GM21390 (cell line): ENCODE data around the gene POTEC.
"Not testable (repeated sequence)": the region's sequence is repeated elsewhere in the genome, so short reads cannot be mapped to it uniquely, and the experiment has no call there.

Experiments used
- ATAC-seq: cut with Tn5 transposase; IDR thresholded peaks from one replicate; pipeline ENCODE4 v1.9.1; 2021; ENCODE audit not compliant: unreplicated experiment

POTEC gene

GRCh38 chr18:14543446-14543964 is at the start of gene POTEC:
Gene POTEC, minus strand, starts transcription at chr18:14543600. Its CDS starts 454 bp downstream, at chr18:14543146.
- not testable (repeated sequence) for ATAC-seq

DNA sequence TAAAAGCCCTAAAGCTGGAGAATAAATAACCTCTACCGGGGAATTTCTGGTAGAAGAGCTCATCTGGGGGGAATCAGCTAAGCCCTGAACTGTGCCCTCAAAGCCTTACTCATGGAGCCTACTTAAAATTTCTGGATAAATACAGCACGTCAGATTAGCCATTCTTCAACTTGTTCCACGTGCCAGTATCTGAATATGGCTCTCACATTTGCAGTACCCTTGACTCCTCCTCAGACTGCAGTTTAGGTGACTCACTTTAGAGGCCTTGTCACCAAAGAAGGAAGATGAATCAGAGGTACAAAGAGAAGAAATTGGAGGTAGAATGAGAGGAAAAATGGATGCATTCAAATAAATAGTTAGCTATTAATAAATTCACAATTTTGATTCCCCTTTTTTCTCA is 34.6 kb upstream of the POTEC start:
- no peak for ATAC-seq

GRCh38 chr18:14559502-14559901 is 16.1 kb upstream of the POTEC start:
- ATAC-seq = not testable (repeated sequence)

- not testable (repeated sequence) for ATAC-seq
Observed at GRCh38 chr18:14531659-14532058, 11.7 kb downstream of the POTEC start.

DNA sequence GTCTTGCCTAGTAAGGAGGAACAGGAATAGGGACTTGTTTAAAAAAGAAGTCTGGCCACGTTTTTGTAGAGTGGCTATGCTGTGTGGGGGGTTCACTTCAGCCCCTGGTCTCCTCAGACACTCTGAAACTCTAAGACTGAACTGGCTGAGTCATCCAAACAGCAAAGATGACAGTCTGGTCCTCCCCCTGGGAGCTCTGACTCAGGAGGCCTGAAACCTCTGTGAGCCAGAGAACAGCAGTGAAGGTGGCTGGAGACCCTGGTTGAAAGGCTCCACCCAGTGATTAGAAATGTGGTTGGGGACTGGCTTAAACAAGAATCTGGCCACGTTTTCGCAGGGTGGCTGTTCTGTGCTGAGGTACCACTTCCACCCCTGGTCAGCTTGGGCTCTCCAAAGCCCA is 32.7 kb downstream of the POTEC start:
- ATAC-seq = not testable (repeated sequence)

GRCh38 chr18:14503691-14504090 is 39.7 kb downstream of the POTEC start:
- ATAC-seq = not testable (repeated sequence)

DNA sequence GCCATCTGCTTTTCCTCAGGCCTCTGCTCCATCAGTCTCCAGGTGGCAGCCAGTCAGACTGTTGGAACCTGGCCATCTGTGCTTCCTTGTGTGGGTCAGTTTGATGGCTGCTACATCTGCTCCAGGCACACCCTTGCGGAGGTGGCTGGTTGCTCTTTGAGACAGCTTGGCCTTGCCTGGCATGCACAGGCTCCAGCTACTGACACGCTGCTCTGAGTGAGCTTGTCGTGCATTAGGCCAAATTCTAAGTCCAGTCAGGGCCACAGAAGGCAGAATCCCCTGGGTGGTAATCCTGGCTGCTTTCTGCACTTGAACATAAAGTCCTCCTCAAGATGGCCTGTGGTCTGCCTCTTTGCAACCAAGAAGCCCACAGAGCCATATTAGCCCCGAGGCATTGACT is 41.5 kb downstream of the POTEC start:
- not testable (repeated sequence) for ATAC-seq

DNA sequence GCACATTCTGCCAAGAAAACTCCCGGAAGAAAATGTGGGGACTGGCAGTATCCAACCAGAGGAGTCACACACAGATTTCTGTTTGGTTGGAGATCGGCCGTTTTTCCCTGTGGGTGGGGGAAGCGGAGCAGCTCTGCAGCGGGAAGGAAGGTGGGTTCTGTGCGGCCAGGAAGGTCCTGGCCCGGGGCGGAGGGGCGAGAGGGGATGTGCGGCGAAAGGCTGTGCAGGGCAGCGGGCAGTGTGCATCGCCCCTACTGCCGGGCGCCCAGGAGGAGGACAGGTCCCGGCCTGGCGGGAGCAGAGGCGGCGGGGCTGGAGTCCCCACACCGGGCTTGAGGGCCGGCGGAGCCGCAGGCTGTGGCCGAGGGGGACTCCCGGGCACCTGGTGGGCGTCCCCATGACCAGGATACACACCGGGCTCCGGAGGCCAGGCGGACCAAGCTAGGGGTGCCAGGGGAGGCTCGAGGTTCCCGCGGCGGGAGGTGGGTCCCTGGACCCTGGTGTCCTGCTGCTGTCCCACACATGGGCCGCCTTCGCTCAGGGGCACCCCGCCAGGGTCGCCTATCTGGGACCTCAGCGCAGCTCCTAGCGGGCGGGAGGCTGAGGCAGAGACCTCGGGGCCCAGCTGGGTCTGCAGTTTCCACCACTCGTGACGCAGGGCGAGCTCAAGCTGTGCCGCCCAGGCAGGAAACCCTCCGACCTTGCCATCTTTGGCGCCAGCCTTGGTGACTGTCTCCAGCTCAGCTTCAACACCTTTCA is 54.0 kb downstream of the POTEC start:
- not testable (repeated sequence) for ATAC-seq

GRCh38 chr18:14488789-14489188 is 54.6 kb downstream of the POTEC start:
- not testable (repeated sequence) for ATAC-seq

DNA sequence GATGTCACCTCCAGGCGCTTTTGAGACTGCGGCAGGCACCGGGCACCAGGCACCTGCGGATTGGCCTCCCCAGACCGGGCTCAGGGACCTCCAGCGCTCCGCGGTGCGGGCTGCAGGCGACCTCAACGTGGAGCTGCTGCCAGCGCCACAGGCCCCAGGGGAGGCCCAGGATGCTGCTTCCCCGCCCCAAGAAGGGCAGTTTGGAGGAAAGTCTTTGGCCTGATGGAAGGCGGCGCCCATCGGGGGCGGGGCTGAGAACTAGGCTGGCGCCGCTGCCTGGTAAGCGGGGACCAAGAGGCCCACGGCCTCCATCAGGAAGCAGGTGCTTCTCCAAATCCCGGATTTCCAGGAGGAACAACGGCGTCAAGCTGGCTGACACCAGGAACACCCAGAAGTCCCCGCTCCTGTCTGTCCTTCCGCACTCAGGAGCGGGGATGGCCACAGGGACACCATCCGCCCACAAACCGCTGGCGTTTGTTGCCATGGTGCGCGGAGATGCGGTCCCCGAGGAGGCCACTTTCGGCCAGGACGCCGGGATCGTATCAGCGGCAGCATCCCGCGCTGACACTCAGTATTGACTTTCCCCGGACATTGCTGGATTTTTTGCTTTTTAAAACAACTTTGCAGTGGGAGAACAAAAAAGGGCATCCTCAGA is 56.3 kb downstream of the POTEC start:
- ATAC-seq = not testable (repeated sequence)

DNA sequence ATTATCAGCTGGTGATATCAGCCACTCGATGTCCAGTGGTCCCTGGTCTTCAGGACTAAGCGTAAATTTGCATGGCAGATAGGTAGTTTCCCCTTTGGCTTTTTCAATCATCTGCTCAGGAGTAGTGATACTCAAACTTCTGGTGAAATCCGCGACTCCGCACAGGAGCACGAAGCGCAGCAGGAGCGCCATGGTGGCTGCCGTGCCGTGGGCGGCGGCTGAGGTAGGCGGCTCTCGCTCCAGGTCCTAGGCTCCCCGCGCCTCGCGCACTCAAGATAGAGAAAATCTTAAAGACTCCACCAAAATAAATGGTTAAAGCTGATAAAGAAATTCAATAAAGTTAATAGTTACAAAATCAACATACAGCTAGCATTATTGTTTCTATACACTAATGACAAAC is 64.3 kb downstream of the POTEC start:
- ATAC-seq = not testable (repeated sequence)

DNA sequence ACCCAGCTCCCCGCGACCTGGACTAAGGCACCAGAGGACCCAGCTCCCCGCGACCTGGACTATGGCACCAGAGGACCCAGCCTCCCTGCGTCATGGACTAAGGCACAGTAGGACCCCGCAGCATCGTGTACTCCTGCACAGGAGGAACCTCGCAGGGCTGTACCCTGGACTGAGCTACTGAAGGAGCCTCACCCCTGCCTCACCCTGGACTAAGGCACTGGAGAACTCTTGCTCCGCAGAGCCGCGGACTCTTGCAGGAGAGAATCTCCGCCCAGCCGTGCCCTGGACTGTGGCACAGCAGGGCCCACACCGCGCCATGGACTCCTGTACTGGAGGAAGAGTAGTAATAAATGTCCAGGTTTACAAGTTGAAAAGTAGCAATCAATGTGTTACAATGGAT is 67.9 kb downstream of the POTEC start:
- ATAC-seq = not testable (repeated sequence)

GRCh38 chr18:14474752-14475151 is 68.6 kb downstream of the POTEC start:
- not testable (repeated sequence) for ATAC-seq

DNA sequence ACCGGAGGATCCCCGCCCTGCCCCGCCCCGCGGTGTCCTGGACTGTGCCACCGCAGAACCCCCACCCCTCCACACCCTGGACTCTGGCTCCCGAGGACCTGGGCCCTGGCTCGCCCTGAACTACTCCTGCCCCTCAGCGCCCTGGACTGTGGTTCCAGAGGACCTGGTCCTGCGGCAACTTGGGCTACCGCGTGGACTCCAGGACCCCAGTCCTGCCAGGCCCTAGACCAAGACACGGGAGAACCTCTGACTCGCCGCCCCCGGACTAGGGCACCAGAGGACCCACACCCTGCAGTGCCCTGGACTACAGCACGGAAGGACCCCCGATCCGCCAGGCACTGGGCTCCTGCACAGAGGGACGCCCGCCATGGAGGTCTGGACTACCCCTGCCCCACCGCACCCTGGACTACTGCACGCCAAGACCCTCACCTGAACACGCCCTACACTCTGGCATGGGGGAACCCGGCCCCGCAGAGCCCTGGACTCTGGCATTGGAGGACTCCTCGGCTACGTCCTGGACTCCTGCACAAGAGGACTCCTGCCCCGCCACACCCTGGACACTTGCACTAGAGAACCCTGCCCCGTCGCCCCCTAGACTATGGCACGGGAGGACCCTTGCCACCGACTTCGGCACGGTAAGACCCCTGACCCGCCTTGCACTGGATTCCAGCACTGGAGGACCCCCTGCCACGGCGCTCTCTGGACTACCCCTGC is 69.2 kb downstream of the POTEC start:
- not testable (repeated sequence) for ATAC-seq

DNA sequence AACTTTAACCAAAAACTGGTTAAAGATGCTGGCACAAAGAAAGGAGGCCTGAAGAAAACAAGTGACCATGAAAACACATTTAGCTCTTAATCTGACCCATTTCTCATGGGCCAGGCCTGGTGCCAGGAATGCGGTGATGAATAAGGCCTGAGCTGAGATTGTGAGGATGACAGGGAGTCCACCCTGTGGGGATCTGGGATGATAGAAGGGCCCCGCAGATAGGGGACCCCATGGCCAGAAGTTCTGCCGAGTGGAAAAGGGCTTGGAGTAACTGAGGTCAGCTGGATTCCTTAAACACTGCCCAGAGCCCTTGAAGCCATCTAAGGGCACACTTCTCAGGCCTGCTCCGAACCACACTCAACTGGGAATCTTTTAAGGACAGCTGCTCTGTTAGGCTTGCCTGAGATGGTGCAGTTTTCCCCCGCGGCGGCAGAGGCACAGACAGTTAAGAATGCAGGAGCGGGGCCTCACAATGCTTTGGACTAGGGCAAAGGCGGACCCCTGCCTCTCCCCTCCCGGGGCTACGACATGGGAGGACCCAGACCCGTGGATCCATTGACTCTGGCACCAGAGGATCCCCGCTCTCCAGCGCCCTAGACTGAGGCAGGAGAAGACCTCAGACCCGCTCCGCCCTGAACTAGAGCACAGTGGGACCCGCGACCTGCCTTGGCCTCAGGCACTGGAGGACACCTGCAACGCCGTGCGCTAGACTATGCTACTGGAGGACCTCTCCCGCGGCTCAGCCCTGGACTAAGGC is 70.0 kb downstream of the POTEC start:
- not testable (repeated sequence) for ATAC-seq

GRCh38 chr18:14471286-14471685 is 72.1 kb downstream of the POTEC start:
- ATAC-seq = not testable (repeated sequence)

- not testable (repeated sequence) for ATAC-seq
Observed at GRCh38 chr18:14470446-14470845, 73.0 kb downstream of the POTEC start.

- ATAC-seq = not testable (repeated sequence)
Observed at GRCh38 chr18:14470046-14470445, 73.4 kb downstream of the POTEC start.

DNA sequence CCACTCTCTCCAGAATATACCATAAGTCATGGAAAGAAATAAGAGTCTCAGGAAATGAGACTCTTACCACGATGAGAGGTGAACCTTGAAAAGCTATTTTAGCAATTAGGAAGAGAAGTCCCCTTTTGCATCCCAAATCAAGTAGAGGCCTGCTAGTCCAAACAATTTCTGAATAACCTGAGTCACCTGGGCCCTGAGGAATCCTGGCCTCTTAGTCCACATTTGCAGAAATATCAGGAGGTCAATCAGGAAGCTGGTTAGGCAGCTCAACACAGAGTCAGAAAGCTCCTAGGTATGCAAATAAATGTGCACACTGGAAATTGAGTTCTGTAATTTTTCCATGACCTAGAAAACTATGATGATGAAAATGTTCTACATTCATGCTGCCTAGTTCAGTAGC is 77.4 kb downstream of the POTEC start:
- not testable (repeated sequence) for ATAC-seq
